Esophagus squamous epithelium (tissue), 5 donors: ENCODE data around the gene NUCB2. TPM values are rescaled to one million over a fixed set of nuclear protein-coding genes. Genes with fewer than 3 reads are reported as not detected.

Experiments used
- DNase-seq: peaks from one replicate; lab custom pipeline; 2025; lab: John Stamatoyannopoulos, UW
- H3K27ac ChIP-seq, 4 donors: fragments of 200-600 bp; sonication (generic); one replicate each; pipeline ENCODE4 v1.5.1; 2016 to 2019; ENCODE audit warnings: mild to moderate bottlenecking in 1 of 4
- H3K27me3 ChIP-seq, 4 donors: fragments of 200-600 bp; sonication (generic); 1 replicate in 3 of 4; 2 replicates in 1 of 4; pipeline versions ENCODE4 v1.5.1 to v1.6.0; 2017 to 2021; ENCODE audit warnings: antibody characterized with exemption in 1 of 4
- H3K36me3 ChIP-seq, 3 donors: fragments of 200-600 bp; sonication (generic); one replicate each; pipeline ENCODE4 v1.5.1; 2016 to 2019
- H3K4me1 ChIP-seq, 3 donors: fragments of 200-600 bp; sonication (generic); one replicate each; pipeline ENCODE4 v1.5.1; 2017 to 2019
- H3K4me3 ChIP-seq, 4 donors: fragments of 200-600 bp; sonication (generic); 1 replicate in 3 of 4; 2 replicates in 1 of 4; pipeline ENCODE4 v1.5.1; 2016 to 2019; ENCODE audit warnings: mild to moderate bottlenecking in 2 of 4, moderate library complexity in 1 of 4
- H3K9me3 ChIP-seq, 3 donors: fragments of 200-600 bp; sonication (generic); one replicate each; pipeline ENCODE4 v1.5.1; 2016 to 2019
- CTCF ChIP-seq, 6 experiments: fragments of 450-650 bp in 4 of 6; fragments of 200-600 bp in 2 of 6; sonication (generic) in 2 of 6; IDR thresholded peaks; one replicate each; pipeline ENCODE4 v1.5.1; 2016 to 2019; ENCODE audit warnings: antibody characterized with exemption in 6 of 6, mild to moderate bottlenecking in 4 of 6, moderate library complexity in 4 of 6
- POLR2A ChIP-seq, 4 donors: fragments of 450-650 bp; IDR thresholded peaks; one replicate each; pipeline ENCODE4 v1.6.1; 2017; ENCODE audit warnings: antibody characterized with exemption in 4 of 4, mild to moderate bottlenecking in 4 of 4, moderate library complexity in 3 of 4
- WGBS, 2 donors: methylation state at CpG; one replicate each; pipeline ENCODE4 v1.1.5; 2018; 5-methylcytosine and 5-hydroxymethylcytosine counted together
- intact Hi-C: fragments of 100-400 bp; cut with DNase I; formaldehyde crosslinking; loops from one replicate; pipeline ENCODE4 v1.15.0; 2022
- total RNA-seq, 4 donors: library from RNA; depleted of rRNA; stranded (reverse); fragments of >200 nt; gene quantifications; one replicate each; pipeline ENCODE4 v1.1.0, GENCODE V29; 2016
- donor health status: DM: yes; HTN: yes; CAD: no.

Gene NUCB2
- total RNA-seq, 4 donors from 2014 or later: 69.4 to 152 (median 82.2) TPM

GRCh38 chr11:17381156-17381555 lies 104.6 kb downstream of the NUCB2 start:
- TF ChIP-seq POLR2A (IDR thresholded peaks at IDR 0.05) (no peak), CTCF (IDR thresholded peaks at IDR 0.05) (no peak)
- Histone ChIP-seq H3K4me3 (no peak overlapping the region), H3K4me1 (peaks cover 0 to 36% (median 3%) of the 10 kb centered on the region in 3 donors), H3K9me3 (no peaks in the 10 kb centered on the region), H3K36me3 (no peaks in the 10 kb centered on the region), H3K27me3 (peaks cover 0 to 3% (median 0%) of the 10 kb centered on the region in 4 donors), H3K27ac (no peak overlapping the region)
- WGBS, 2 donors: 84 to 89% methylated on average over 1 to 4 of the region's 4 CpGs
- intact Hi-C loops: no loop called here
- DNase-seq: no peak

Other genes starting within 250 kb of the NUCB2 start
- gene RPS13, start 199.1 kb upstream of the NUCB2 start, total RNA-seq: 1,000 to 10,000 TPM in 3 of 4 donors, 100 to 1,000 TPM in 1; 730 to 2,494 (median 1,242) TPM
- gene PIK3C2A, start 68.8 kb upstream of the NUCB2 start, total RNA-seq: 10 to 100 TPM; 25.1 to 54.2 (median 32.4) TPM
- 1 to 10 TPM; 1.5 to 6.1 (median 2.9) TPM for gene NCR3LG1, start 75.1 kb downstream of the NUCB2 start, total RNA-seq
- gene KCNJ11, start 111.9 kb downstream of the NUCB2 start, total RNA-seq: 1 to 10 TPM; 1.0 to 1.6 (median 1.3) TPM
- under 1 TPM in 1 of 4 donors, not detected in 3; under 0.01 TPM for gene ABCC8, start 200.1 kb downstream of the NUCB2 start, total RNA-seq